ENCODE results near the gene NAV2. TPM values are rescaled to one million over a fixed set of nuclear protein-coding genes. Genes with fewer than 3 reads are reported as not detected.
"Not testable (repeated sequence)": the region's sequence is repeated elsewhere in the genome, so short reads cannot be mapped to it uniquely, and the experiment has no call there.

The NAV2 gene
- total RNA-seq, 1 donor from 2014 or later, result 11.1 TPM

DNA sequence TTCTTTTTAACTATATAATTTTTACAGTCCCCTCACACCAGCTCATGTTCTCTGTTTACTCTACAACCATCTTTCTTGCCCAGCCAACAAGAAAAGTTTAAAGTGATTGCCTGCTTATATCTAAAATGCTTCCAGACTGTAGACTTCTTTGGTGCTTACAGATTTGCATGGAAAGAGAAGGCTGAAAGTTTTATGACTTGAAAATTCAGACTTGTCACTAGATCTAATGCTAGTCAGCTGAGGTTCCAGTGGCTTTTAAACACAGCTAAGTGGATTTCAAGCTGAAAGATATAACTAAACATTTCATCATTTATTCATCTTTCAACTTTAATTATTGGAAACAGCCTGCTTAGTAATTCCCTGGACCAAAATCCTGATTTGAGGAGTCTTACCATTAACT lies 178.4 kb downstream of the NAV2 start:
- FAIRE-seq (no peak), DNase-seq (ENCODE audit: low read depth) (no peak)
- TF ChIP-seq, protein P1, sequence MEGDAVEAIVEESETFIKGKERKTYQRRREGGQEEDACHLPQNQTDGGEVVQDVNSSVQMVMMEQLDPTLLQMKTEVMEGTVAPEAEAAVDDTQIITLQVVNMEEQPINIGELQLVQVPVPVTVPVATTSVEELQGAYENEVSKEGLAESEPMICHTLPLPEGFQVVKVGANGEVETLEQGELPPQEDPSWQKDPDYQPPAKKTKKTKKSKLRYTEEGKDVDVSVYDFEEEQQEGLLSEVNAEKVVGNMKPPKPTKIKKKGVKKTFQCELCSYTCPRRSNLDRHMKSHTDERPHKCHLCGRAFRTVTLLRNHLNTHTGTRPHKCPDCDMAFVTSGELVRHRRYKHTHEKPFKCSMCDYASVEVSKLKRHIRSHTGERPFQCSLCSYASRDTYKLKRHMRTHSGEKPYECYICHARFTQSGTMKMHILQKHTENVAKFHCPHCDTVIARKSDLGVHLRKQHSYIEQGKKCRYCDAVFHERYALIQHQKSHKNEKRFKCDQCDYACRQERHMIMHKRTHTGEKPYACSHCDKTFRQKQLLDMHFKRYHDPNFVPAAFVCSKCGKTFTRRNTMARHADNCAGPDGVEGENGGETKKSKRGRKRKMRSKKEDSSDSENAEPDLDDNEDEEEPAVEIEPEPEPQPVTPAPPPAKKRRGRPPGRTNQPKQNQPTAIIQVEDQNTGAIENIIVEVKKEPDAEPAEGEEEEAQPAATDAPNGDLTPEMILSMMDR (IDR thresholded peaks at IDR 0.05; ENCODE audit: insufficient read depth, low read length, severe bottlenecking), result no peak
- peaks cover 3% of the 10 kb centered on the region for H3K27me3 ChIP-seq (ENCODE audit: control insufficient read depth, insufficient read depth, low read length)
- no peaks in the 10 kb centered on the region for H3K36me3 ChIP-seq (ENCODE audit: control insufficient read depth, insufficient read depth, low read length)
- no peak overlapping the region for H3K4me3 ChIP-seq (ENCODE audit: low read depth, low read length)

GRCh38 chr11:19892387-19892786 lies 179.8 kb downstream of the NAV2 start:
- DNase-seq (ENCODE audit: low read depth) (peak; percentile 56), FAIRE-seq (no peak)
- Histone ChIP-seq H3K36me3 (ENCODE audit: control insufficient read depth, insufficient read depth, low read length) (no peaks in the 10 kb centered on the region), H3K27me3 (ENCODE audit: control insufficient read depth, insufficient read depth, low read length) (peaks cover 3% of the 10 kb centered on the region), H3K4me3 (ENCODE audit: low read depth, low read length) (no peak overlapping the region)
- TF ChIP-seq, protein P1 (IDR thresholded peaks at IDR 0.05; ENCODE audit: insufficient read depth, low read length, severe bottlenecking), result no peak

DNA sequence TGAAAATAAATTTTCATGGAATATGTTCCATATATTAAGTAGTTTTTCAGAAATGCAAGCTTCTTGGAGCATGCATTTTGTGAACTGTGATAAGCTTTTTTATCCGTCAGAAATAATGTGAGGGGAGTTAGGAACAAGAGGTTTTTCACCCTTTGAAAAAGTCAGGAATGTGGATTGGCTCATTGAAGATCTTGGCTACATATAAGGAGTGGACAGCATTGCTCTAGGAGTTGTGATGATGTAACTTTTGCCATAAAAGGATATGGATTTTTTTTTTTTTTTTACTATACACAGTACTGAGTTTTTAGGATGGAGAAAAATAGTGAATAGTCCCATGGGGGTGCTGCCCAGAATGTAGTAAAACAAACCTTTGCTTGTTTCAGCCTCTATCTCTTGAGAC lies 180.2 kb downstream of the NAV2 start:
- Histone ChIP-seq H3K36me3 (ENCODE audit: control insufficient read depth, insufficient read depth, low read length) (no peaks in the 10 kb centered on the region), H3K27me3 (ENCODE audit: control insufficient read depth, insufficient read depth, low read length) (peaks cover 3% of the 10 kb centered on the region), H3K4me3 (ENCODE audit: low read depth, low read length) (no peak overlapping the region)
- no peak for DNase-seq (ENCODE audit: low read depth)
- TF ChIP-seq, protein P1 (IDR thresholded peaks at IDR 0.05; ENCODE audit: insufficient read depth, low read length, severe bottlenecking), result no peak
- FAIRE-seq, result no peak

GRCh38 chr11:19894404-19894803 lies 181.8 kb downstream of the NAV2 start:
- no peak overlapping the region for H3K4me3 ChIP-seq (ENCODE audit: low read depth, low read length)
- TF ChIP-seq, protein P1 (IDR thresholded peaks at IDR 0.05; ENCODE audit: insufficient read depth, low read length, severe bottlenecking), result no peak
- FAIRE-seq, result no peak
- DNase-seq (ENCODE audit: low read depth), result no peak
- no peaks in the 10 kb centered on the region for H3K27me3 ChIP-seq (ENCODE audit: control insufficient read depth, insufficient read depth, low read length)
- H3K36me3 ChIP-seq (ENCODE audit: control insufficient read depth, insufficient read depth, low read length), result no peaks in the 10 kb centered on the region

GRCh38 chr11:19895037-19895436 lies 182.4 kb downstream of the NAV2 start:
- FAIRE-seq; DNase-seq (ENCODE audit: low read depth); H3K4me3 ChIP-seq (ENCODE audit: low read depth, low read length); H3K27me3 ChIP-seq (ENCODE audit: control insufficient read depth, insufficient read depth, low read length); H3K36me3 ChIP-seq (ENCODE audit: control insufficient read depth, insufficient read depth, low read length): not testable (repeated sequence)

- Histone ChIP-seq H3K36me3 (ENCODE audit: control insufficient read depth, insufficient read depth, low read length) (no peaks in the 10 kb centered on the region), H3K4me3 (ENCODE audit: low read depth, low read length) (no peak overlapping the region), H3K27me3 (ENCODE audit: control insufficient read depth, insufficient read depth, low read length) (peaks cover 2% of the 10 kb centered on the region)
- peak; percentile 85 for DNase-seq (ENCODE audit: low read depth)
- no peak for FAIRE-seq
- TF ChIP-seq, protein P1 (IDR thresholded peaks at IDR 0.05; ENCODE audit: insufficient read depth, low read length, severe bottlenecking), result no peak
Measured at GRCh38 chr11:19895776-19896175, 183.1 kb downstream of the NAV2 start.

All from bronchial epithelial cell (primary cell).